SK-N-DZ (cell line): ENCODE measurements around the gene RAI1.

Source experiments
- DNase-seq: peaks from one replicate; pipeline ENCODE4 v3.0.0-alpha.2; 2015; ENCODE audit warnings: low spot score

RAI1 gene

DNA sequence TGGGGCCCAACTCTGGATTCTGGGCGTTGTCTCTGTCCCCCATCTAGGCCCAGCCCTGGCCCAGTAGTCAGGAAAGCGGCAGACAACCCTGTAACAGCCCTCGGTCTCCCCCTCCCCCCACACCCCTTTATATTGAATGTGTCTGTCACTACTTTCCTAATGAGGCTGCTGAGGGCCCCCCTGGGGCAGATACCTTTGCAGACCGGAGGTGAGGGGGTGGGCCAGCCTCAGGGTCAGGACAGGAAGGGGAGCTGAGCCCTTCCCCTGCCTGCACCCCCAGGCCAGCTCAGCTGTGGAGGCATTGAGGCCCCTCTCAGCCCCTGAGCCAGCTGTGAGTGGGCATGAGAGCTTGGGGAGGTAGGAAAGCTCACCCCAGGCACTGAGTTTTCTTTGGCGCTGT is 17.1 kb downstream of the RAI1 start:
- no peak for DNase-seq

DNA sequence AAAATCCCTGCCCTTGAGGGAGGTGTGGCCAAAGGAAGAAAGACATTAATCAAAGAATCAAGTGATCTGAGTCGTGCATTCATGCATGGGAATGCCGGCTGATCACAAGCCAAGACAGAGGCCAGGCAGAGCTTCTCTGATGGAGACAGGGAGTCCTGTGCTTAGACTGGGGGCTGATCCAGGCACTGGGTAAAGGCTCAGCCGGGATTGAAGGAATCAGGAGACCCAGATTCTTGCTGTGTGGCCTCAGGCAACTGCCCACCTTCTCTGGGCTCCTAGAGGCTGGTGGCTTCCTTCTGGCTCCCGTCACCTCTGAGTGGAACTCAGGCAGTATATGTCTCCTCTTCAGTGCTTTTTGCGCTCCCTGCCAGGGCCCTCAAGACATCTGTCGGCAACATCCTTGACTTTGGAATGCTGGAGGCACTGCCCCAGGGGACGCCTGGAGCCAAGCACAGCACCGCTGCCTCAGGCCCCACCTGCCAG is 17.7 kb downstream of the RAI1 start:
- DNase-seq: no peak

DNA sequence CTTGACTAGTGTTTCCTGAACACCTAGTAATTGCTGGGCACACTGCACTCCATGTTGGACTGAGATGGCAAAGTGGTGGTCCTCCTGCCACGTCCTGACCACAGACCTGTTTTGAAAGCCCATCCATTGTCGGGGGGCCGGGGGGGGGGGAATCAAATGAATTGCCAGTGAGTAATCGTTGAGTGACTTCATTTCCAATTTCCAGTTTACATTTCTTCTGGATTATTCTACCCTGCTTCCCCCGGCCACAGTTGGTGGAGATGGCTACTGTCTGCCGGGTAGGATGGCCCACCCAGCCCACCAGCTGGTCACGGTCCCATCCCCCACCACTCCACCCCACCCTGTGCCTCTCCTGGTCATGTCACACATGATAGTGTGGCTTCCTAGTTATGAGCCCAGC is 18.2 kb downstream of the RAI1 start:
- DNase-seq: no peak

DNA sequence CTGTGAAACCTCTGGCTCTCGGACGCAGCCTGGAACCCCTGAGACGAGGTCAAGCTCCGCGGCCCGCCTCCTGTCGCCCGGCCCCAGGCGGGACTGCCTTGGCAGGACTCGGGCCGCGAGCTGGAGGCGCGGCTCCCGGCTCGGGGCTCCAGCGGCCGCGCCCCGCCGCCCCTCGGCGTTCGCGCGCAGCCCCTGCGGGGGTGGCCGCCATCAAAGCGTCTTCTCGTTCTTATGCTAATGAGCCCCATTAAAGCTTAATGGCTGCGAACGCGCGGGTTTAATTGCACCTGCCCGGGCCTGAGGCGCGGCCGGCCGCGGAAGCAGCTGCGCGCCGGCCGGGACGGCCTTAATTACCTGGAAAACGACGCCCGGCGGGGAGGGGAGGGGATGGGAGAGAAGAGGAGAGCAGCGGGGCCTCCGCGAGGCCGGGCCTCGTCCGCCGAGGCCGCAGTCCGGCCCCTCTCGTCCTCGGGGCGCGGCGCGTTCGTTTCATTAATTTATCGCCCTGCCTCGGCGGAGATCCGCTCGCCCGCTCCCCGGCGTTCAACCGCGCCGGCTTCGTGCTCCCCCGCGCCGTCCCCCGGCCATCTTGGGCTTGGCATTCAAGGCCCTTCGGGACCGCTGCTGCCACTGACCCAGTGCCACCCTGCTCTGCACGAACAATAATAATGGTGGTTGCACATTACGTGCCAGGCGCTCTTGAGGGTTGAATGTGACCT is 19.2 kb downstream of the RAI1 start:
- DNase-seq: no peak

DNA sequence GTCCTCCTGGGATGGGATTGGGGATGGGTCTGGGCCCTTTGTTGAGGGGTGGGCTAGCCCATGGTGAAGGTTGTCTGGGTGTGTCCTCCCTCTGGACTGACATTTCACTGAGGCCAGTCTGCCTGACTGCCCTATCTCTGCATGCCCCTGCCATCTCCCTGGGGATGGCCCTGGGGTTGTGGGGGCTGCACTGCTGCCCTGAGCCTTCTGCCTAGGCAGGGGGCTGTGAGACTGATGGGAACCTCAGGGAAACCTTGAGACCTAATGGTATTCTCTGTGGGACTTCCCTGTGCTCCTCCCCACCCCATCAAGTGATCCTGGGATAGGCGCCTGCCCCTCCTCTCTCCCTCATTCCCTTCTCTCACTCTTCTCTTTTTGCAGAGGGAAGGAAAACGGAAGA is 19.9 kb downstream of the RAI1 start:
- no peak for DNase-seq

DNA sequence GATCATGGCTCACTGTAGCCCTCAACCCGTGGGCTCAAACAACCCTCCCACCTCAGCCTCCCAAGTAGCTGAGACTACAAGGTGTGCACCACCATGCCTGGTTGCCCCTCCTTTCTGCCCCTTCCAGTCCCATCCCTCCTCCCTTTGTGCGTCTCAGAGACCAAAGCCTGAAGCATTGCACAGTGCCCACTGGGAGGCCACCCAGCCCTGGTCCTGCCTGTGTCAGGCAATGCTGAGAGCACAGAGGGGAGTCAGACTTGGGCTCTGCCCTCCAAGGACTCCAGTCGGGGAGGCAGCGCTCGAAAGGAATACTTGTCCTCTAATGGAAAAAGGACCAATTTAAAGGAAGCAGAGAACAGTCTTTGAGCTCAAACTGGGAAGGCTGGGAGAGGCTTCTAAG is 20.4 kb downstream of the RAI1 start:
- no peak for DNase-seq

DNA sequence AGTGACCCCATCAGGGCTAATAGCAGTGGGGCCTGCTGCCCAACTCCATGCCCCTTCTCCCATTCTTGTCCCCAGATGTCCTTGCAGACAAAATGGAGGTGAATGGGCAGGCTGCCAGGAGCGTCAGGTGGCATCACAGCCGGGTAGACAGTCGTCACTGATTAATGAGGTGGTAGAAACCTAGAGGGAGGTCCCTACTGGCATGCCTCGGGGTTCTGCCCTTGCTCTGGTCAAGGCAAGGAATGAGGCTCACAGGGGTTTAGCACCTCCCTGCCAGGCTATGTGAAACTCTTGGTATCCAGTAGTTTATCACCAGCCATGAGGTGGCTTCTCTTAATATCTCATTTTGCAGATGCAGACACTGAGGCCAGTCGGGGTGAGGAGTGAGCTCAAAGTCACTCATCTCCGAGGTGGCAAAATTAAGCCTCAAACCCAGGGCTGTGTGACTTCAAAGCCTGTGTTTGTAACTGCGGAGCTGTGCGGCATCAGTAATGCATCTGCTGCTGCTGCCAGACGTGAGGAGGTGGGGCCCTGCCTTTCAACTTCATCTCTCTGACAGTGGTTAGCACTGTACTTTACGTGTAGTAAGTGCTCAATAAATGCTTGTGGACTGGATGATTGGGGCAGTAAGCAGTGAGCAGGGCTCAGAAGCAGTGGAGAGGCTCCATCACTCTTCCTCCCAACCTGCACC is 21.3 kb downstream of the RAI1 start:
- DNase-seq: no peak

DNA sequence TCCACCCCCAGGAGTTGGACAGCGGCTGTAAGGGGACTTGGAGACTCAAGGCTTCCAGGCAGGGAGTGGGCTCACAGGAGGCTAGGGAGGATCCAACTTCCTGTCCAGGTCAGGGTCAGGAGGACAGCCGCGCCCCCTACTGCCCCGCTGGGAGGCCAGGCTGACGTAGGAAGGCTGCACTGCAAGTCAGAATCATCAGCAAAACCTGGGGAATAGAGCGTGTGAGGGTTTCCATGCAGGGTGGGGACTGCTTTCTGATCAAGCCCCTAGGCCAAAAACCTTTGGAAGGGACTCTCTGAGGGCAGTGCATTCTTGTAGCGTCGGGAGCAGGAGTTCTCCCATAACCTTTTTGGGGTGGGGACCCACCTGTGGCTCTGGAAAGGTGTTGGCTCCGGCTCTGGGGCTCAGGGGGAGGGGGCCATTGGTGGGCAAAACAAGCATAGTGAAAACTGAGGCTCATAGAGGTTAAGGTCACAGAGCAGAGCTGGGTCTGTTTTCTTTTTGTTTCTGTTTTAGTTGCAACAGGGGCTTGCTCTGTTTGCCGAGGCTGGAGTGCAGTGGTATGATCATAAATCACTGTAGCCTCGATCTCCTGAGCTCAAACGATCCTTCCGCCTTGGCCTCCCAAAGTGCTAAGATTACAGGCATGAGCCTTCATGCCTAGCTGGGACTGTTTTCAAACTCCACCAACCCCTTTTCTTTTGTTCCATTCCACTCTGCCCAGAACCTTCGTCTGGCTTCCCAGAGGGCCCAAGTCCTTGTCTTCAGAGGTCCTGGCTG is 22.1 kb downstream of the RAI1 start:
- no peak for DNase-seq

DNA sequence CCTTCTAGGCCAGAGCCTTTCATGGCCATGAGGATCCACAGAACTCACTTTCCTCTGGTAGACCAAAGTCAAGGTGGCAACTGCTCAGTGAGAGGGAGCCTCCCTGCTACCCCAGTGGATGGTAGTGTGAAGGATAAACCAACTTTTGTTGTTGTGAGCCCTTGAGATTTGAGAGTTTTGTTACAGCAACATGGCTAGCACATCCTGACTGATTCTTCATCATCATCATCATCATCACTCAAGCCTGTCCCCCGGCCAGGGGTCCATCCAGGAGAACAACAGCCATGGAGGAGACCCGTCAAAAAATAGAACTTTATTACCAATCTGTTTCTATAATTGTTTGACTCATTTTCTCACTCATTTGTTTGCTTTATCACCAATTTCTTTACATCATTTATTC is 23.7 kb downstream of the RAI1 start:
- no peak for DNase-seq

DNA sequence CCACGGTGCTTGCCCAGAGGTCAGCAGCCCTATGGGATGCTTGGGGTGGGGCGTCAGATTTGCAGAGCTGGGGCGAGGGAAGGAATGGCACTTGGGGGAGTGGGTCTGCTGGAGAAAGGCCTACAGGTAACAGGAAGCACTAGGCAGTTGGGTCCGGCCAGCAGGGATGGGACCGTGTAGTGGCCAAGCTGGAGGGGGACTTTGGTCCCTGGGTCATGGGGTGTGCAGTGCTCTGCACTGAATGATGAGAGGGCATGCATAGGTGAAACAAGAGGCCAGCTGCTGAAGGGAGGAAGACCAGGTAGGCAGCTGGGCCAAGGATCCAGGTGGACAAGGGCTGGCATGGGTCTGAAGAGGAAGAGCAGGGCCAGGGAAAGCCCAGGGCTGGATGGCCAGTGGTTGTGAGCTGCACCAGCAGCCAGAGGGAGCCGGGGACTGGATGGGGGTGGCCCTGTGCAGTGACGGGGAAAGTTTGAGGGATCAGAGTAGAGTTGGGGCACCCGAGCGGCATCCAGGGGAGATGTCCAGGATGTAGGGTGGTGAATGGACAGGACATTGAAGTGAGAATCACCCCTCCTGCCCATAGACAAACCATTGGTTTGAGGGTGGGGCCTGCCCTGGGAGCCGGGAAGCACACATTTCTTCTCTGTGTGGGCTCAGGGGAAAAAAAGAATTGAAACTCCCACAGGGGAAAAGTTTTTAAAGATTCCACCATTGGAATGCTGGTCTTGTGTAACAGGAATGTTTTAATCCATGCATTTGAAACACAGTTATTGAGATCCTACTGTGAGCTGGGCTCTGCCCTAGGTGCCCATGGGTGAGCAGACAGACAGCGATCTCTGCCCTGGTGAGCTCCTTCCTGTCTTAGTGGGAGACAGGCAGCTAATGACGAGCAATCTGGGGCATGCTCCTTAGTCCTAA is 25.1 kb downstream of the RAI1 start:
- no peak for DNase-seq

DNA sequence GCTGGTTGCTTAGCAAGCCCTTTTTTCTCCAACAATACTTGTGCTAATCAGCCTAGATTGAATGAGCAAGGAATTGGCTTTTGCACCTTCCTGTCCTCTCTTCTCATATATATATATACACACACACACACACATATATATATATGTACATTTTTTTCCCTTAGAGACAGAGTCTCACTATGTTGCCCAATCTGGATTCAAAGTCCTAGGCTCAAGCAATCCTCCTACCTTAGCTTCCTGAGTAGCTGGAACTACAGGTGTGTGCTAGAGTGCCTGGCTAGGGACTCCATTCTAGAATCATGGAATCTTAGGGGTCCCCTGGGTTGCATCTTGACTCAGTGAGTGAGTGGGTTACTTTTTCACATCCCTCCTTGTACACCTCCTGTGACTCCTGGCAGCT is 27.0 kb downstream of the RAI1 start:
- DNase-seq: no peak

DNA sequence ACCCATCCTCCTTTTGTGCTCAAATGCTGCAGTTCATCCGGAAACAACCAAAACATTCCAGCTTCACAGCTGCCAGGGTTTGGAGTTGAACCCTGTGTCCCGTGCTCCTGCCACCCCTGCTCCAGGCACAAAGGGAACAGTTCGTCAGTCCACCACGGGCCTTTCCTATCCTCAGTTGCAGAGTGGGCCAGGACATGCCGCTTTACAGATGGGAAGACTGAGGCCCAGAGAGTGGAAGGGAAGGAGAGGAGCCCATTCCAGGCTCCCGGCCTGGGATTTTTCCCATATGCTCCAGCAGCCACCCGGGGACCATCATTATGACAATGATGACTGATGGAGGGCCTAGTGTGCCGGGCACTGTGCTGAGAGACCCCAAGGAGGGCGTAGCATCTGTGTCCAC is 27.6 kb downstream of the RAI1 start:
- DNase-seq: no peak

DNA sequence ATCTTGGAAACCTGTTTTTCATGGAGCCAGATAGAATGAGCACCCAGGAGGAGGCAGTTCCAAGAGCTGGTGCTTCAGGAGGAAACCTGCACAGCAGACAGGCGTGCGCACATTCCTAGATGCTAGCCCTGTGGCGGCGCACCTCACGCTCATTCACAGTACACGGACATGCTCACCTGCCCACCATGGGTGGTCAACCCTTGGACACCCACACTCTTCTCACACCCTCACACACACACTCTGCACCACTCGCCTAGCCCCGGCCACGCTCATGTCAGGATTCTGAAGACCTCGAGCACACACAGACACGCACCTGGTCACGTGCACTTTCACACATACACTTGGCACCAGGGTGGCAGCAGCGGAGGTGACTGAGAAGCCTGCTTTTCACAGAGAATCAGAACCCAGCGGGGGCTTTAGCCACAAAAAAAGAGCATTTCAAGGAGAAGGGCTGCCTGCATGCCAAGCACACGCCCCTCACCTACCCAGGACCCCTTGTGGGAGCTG is 28.6 kb downstream of the RAI1 start:
- no peak for DNase-seq

DNA sequence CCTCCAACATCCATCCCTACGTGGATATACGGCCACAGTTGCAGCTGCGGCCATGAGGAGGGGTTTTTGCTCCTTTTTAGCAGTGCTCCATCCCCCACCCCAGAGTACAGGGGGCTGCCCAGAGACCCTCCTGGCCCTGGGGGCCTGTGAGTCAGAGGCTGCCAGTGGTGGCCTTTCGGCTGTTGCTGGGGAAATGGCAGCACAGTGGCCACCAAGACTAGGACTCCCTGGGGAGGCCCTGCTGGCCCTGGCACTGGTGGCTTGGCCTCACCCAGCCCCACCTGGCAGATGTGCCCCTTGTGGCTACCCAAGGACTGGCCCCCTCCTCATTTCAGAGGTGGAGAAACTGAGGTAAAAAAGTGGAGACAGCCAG is 29.1 kb downstream of the RAI1 start:
- DNase-seq: no peak

DNA sequence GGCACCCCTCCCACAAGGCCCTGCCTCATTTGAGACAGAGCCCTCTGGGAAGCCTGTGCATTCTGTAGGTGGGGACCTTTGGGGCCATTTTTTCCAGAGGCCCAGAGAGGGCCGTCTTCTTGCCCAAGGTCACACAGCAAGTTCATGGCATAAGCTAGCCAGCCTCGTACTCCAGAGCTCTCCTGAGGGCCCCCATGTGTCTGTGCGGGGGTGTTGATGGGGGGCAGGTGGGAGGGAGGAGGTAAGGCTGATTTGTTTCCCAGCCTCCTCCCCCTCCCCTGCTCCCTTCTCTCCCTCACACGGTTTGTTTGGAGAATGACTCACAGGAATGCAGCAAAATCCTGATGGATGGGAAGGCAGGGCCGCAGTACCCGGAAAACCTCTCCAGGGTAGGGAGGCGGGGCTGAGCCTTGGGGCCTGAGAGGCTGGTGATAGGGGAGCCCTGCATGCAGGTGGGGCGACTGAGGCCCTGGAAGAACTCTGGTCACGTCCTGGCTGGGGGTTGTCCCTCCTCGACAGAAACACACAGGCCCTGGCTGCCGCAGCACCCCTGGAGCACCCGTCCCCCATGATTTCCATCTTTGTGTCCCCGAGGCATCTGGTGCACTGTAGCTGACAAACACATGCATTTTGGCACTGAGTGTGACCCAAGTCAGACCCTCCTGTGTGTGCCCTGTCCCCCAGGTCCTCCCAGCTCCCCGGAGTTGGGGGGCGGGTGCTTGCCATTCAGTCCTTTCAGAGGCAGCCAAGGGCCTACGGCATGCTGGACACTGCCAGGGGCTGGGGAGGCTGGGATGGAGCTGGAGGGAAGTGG is 29.7 kb downstream of the RAI1 start:
- DNase-seq: no peak

DNA sequence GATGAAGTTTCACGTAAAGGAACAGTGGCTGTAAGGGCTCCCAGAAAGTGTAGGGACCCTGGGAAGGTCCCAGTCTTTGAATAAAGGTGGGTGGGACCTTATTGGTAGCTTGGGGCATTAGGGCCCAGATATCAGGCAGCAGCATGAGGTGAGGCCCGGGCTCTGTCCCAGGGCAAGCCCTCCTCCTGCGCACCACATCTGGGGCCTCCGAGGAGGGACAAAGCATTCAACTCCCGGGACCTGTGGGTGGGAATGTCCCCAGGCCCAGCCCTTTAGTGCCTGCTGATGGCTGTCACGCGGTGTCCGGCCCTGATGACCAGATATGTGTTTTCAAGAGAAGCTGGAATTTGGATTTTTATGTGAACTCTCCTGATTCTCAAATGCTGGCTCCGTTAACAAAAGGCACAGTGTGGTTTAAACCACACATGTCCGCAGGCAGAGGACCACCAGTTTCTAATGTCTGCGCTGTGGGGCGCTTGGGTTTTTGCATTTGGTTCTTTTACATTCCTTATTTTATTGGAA is 30.4 kb downstream of the RAI1 start:
- no peak for DNase-seq

DNA sequence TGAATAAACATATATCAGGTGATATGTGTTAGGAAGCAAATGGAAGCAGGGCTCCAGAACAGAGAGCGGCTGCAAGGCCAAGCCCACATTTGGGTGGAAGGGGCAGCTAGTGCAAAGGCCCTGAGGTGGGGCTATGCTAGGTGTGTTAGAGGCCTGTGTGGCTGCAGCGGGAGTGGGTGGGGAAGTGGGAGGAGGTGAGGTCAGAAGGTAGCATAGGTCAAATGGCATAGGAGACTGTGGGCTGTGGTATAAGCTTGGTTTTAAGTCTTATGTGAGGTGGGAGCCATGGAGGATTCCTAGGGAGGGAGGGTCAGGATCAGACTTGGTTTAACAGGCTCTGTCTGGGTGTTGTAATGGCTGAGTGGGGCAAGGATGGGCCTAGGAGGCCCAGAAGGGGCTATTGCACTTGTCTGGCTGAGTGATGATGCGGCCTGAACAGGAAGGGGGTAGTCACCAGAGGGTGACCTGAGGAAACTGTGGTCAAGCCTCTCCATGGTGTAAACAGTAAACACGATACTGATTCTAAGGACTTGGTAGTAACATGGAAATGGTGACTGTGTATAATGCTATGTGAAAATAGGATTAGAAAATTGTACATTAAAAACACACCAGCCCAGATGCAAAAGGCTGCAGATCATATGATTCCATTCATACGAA is 31.1 kb downstream of the RAI1 start:
- DNase-seq: no peak

DNA sequence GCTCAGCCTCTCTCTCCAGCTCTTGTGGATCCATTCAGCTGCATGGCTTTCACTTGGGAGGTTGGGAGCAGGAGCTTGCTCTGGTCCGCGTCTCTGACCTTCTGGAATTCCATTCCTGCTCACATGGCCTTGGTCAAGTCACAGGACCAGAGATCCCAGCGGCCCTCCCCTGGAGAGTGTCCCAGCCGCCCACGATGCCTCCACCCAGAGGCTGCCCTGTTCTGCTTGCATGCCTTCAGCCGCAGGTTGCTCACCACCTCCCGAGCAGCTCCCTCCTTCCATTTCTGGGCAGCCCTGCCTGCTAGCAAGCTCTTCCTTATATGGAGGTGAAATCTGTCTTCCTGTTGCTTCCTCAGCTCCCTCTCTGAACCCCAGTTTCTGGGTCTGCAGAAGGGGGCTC is 32.6 kb downstream of the RAI1 start:
- DNase-seq: no peak

DNA sequence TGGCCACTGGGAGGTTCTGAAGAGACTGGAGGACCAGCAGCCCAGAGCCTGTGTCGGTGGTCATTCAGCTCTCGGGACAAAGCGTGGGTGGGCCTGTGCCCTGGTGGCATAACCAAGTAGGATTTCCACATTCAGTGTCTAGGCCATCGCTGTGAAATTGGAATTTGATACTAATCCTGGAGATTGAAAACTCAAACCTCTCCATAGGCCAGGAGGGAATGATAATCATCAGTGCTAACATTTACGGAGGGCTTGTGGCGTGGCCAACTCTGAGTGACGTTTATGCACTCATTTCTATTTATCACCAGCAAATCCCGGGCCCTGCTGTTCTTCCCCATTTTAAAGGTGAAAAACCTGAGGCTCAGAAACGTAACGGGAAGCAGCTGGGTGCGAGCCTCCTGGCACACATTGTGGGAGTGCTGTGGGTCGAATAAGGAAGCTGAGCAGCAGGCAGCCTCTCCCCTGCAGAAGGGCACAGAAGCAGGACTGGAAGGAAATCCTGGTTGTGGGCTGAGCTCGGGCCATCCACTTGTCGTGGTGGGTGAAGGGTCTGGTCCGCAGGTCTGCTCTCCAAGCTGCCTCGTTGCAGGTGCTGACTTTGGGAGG is 33.1 kb downstream of the RAI1 start:
- no peak for DNase-seq
